H9 (cell line): ENCODE data around the gene ANKRD17. TPM values are rescaled to one million over a fixed set of nuclear protein-coding genes. Genes with fewer than 3 reads are reported as not detected.
"Not testable (repeated sequence)": the region's sequence is repeated elsewhere in the genome, so short reads cannot be mapped to it uniquely, and the experiment has no call there.

Experiments used
- DNase-seq: peaks from one replicate; pipeline ENCODE4 v3.0.0-alpha.2; 2017
- H2AFZ ChIP-seq: one replicate; pipeline ENCODE4 v1.6.1; 2013; ENCODE audit warnings: mild to moderate bottlenecking, low read length, control low read depth, moderate library complexity
- H2AK5ac ChIP-seq: 2 replicates; pipeline ENCODE4 v1.6.1; 2013; ENCODE audit warnings: low read length, control low read depth, mixed read lengths; ENCODE audit not compliant: insufficient read length
- H2BK120ac ChIP-seq: one replicate; pipeline ENCODE4 v1.6.1; 2013; ENCODE audit warnings: low read depth, mild to moderate bottlenecking, low read length, control low read depth, inconsistent platforms; ENCODE audit not compliant: poor library complexity, severe bottlenecking
- H2BK12ac ChIP-seq: 2 replicates; pipeline ENCODE4 v1.6.1; 2013; ENCODE audit warnings: low read length, control low read depth, mixed read lengths, low read depth; ENCODE audit not compliant: insufficient read length
- H2BK15ac ChIP-seq: 2 replicates; pipeline ENCODE4 v1.6.1; 2013; ENCODE audit warnings: low read depth, low read length, control low read depth
- H2BK20ac ChIP-seq: one replicate; pipeline ENCODE4 v1.6.1; 2013; ENCODE audit warnings: low read depth, mild to moderate bottlenecking, low read length, control low read depth, inconsistent platforms; ENCODE audit not compliant: poor library complexity, severe bottlenecking
- H2BK5ac ChIP-seq: 2 replicates; pipeline ENCODE4 v1.6.1; 2013; ENCODE audit warnings: low read length, control low read depth, mixed read lengths; ENCODE audit not compliant: insufficient read length
- H3K14ac ChIP-seq: 2 replicates; pipeline ENCODE4 v1.6.1; 2013; ENCODE audit warnings: low read length, control low read depth; ENCODE audit not compliant: insufficient read depth
- H3K18ac ChIP-seq: 2 replicates; pipeline ENCODE4 v1.6.1; 2013; ENCODE audit warnings: low read depth, mild to moderate bottlenecking, mixed read lengths, low read length, control low read depth; ENCODE audit not compliant: insufficient read length
- H3K23ac ChIP-seq: 2 replicates; pipeline ENCODE4 v1.6.1; 2013; ENCODE audit warnings: low read length, control low read depth, mixed read lengths, low read depth; ENCODE audit not compliant: insufficient read length
- H3K23me2 ChIP-seq: 2 replicates; pipeline ENCODE4 v1.6.1; 2013; ENCODE audit warnings: low read depth, mild to moderate bottlenecking, mixed read lengths, low read length, control low read depth; ENCODE audit not compliant: insufficient read length, poor library complexity, severe bottlenecking
- H3K27ac ChIP-seq: 2 replicates; pipeline ENCODE4 v1.5.1; 2013; ENCODE audit warnings: low read length, control low read depth, mixed read lengths, low read depth; ENCODE audit not compliant: insufficient read length
- H3K27me3 ChIP-seq: 2 replicates; pipeline ENCODE4 v1.6.1; 2013; ENCODE audit warnings: low read length, control low read depth, inconsistent platforms; ENCODE audit not compliant: insufficient read depth
- H3K4ac ChIP-seq: 2 replicates; pipeline ENCODE4 v1.6.1; 2013; ENCODE audit warnings: low read depth, mild to moderate bottlenecking, control low read depth, inconsistent platforms, low read length, moderate library complexity
- H3K4me1 ChIP-seq: 2 replicates; pipeline ENCODE4 v1.6.1; 2013; ENCODE audit warnings: low read length, control low read depth, inconsistent platforms; ENCODE audit not compliant: insufficient read depth
- H3K4me2 ChIP-seq: 2 replicates; pipeline ENCODE4 v1.6.1; 2013; ENCODE audit warnings: low read length, control low read depth, mixed read lengths; ENCODE audit not compliant: insufficient read length, insufficient read depth
- H3K56ac ChIP-seq: 2 replicates; pipeline ENCODE4 v1.6.1; 2013; ENCODE audit warnings: low read depth, mild to moderate bottlenecking, mixed read lengths, low read length, control low read depth; ENCODE audit not compliant: insufficient read length
- H3K79me1 ChIP-seq: 2 replicates; pipeline ENCODE4 v1.6.1; 2013; ENCODE audit warnings: low read depth, mild to moderate bottlenecking, moderate library complexity, low read length, control low read depth, inconsistent platforms; ENCODE audit not compliant: insufficient read depth, poor library complexity, severe bottlenecking
- H3K79me2 ChIP-seq: 2 replicates; pipeline ENCODE4 v1.6.1; 2013; ENCODE audit warnings: low read length, control low read depth, inconsistent platforms; ENCODE audit not compliant: insufficient read depth
- H3K9ac ChIP-seq: 2 replicates; pipeline ENCODE4 v1.6.1; 2013; ENCODE audit warnings: low read length, control low read depth, mixed read lengths; ENCODE audit not compliant: insufficient read length; ENCODE audit errors: extremely low read depth
- H3K9me3 ChIP-seq: one replicate; pipeline ENCODE4 v1.6.1; 2013; ENCODE audit warnings: low read depth, low read length, inconsistent platforms; ENCODE audit not compliant: control insufficient read depth
- H3T11ph ChIP-seq: one replicate; pipeline ENCODE4 v1.6.1; 2013; ENCODE audit warnings: mild to moderate bottlenecking, low read length, control low read depth, inconsistent platforms
- H4K20me1 ChIP-seq: one replicate; pipeline ENCODE4 v1.6.1; 2013; ENCODE audit not compliant: control insufficient read depth, insufficient read length, insufficient read depth
- H4K5ac ChIP-seq: 2 replicates; pipeline ENCODE4 v1.6.1; 2013; ENCODE audit warnings: low read depth, mild to moderate bottlenecking, mixed read lengths, low read length, control low read depth; ENCODE audit not compliant: insufficient read length
- H4K8ac ChIP-seq: replicated peaks from 2 replicates; pipeline ENCODE4 v1.6.1; 2013; ENCODE audit warnings: low read length, control low read depth, mixed read lengths, low read depth; ENCODE audit not compliant: insufficient read length
- H4K91ac ChIP-seq: 2 replicates; pipeline ENCODE4 v1.6.1; 2013; ENCODE audit warnings: low read depth, mild to moderate bottlenecking, moderate library complexity, mixed read lengths, low read length, control low read depth; ENCODE audit not compliant: insufficient read length
- H3K27ac Mint-ChIP-seq, 3 experiments: 2 replicates in 2 of 3; 3 replicates in 1 of 3; pipeline ENCODE4 v1.8.0; 2020 to 2021; ENCODE audit warnings: mixed read lengths in 3 of 3, mild to moderate bottlenecking in 1 of 3, moderate library complexity in 1 of 3
- H3K27me3 Mint-ChIP-seq: 2 replicates; pipeline ENCODE4 v1.8.0; 2021; ENCODE audit warnings: low read depth, mild to moderate bottlenecking, moderate library complexity, mixed read lengths
- H3K36me3 Mint-ChIP-seq, 3 experiments: 2 replicates in 2 of 3; 3 replicates in 1 of 3; pipeline ENCODE4 v1.8.0; 2020 to 2021; ENCODE audit warnings: low read depth in 3 of 3, mixed read lengths in 3 of 3; ENCODE audit not compliant: insufficient read depth in 1 of 3
- H3K4me1 Mint-ChIP-seq, 2 experiments: 2 replicates each; pipeline ENCODE4 v1.8.0; 2020; ENCODE audit warnings: mixed read lengths in 2 of 2
- H3K4me3 Mint-ChIP-seq, 2 experiments: 2 replicates in 1 of 2; 3 replicates in 1 of 2; pipeline ENCODE4 v1.8.0; 2020 to 2021; ENCODE audit warnings: mild to moderate bottlenecking in 2 of 2, mixed read lengths in 2 of 2, moderate library complexity in 1 of 2
- H3K9me3 Mint-ChIP-seq, 2 experiments: 2 replicates in 1 of 2; 3 replicates in 1 of 2; pipeline ENCODE4 v1.8.0; 2020; ENCODE audit warnings: mild to moderate bottlenecking in 2 of 2, mixed read lengths in 2 of 2, moderate library complexity in 1 of 2
- WGBS: extraction: QIAGEN DNeasy Blood & Tissue Kit; methylation state at CpG from one replicate; pipeline ENCODE4 v1.1.7; 2013; ENCODE audit warnings: missing lambda C conversion rate, low lambda C conversion rate, mixed read lengths; ENCODE audit not compliant: insufficient read length; ENCODE audit errors: extremely low coverage; 5-methylcytosine and 5-hydroxymethylcytosine counted together
- total RNA-seq: library from RNA; stranded (reverse); gene quantifications from 2 replicates; pipeline ENCODE4 v1.2.1, GENCODE V29; 2021
- TF ChIP-seq, protein P1 (sequence below): fragments of 200-600 bp; sonication (generic); conservative IDR thresholded peaks from 3 replicates; pipeline ENCODE4 v1.8.0; 2021; ENCODE audit warnings: antibody characterized with exemption, mild to moderate bottlenecking

The ANKRD17 gene
- total RNA-seq, 1 experiment from 2014 or later, result 82.4 TPM

DNA sequence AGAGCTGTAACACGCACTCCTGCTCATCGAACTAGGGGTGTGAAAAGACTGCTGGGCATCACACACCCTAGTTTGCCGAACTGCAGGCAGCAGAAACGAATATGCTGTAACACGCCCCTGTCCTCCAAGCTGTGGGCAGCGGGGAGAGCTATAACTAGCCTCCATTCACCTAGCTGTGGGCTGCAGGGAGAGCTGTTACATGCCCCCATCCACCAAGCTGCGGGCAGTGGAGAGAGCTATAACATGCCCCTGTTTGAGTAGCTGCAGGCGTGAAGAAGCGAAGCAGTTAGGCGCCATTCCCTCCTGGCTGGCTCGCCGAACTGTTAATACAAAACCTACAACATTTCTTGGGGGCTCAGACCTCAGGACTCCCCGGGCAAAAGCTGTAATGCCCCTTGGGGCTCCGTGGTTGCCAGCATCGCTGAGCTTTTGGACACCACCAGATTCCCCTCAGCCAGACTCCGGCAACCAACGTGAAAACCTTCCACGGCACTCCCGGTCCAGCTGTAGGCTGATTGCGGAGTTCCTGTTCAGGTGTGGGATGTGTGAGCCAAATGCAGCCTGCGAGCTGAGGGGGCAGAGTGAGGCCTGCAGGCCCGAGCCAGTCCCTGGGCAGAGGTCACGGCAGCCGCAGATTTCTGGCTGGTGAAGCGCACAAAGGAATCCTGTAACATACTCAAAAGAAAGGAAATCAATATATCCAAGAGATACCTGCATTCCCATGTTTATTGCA, 41.1 kb upstream of the ANKRD17 start:
- Histone ChIP-seq H4K5ac (no peak overlapping the region), H4K8ac (no peak overlapping the region), H3K9ac (no peak overlapping the region), H4K20me1 (no peaks in the 10 kb centered on the region), H2BK12ac (no peak overlapping the region), H4K91ac (no peak overlapping the region), H3K79me1 (no peaks in the 10 kb centered on the region), H3K56ac (no peak overlapping the region), H3K14ac (no peak overlapping the region), H3K4me1 (no peaks in the 10 kb centered on the region), H3K79me2 (no peaks in the 10 kb centered on the region), H3K23ac (no peak overlapping the region), H2BK15ac (no peak overlapping the region), H3K4me2 (no peak overlapping the region), H3K23me2 (no peaks in the 10 kb centered on the region), H3K4ac (no peak overlapping the region), H3K27ac (no peak overlapping the region), H3K18ac (no peak overlapping the region), H2AK5ac (no peak overlapping the region), H3K27me3 (no peaks in the 10 kb centered on the region), H3K9me3 (no peaks in the 10 kb centered on the region), H2BK5ac (no peak overlapping the region), H2BK120ac (no peak overlapping the region), H3T11ph (no peak overlapping the region), H2BK20ac (no peak overlapping the region), H2AFZ (no peak overlapping the region)
- no CpG with 5 or more reads among the region's 25 CpGs for WGBS
- H3K27me3 Mint-ChIP-seq, result no peaks in the 10 kb centered on the region
- H3K9me3 Mint-ChIP-seq, result peaks cover 14 to 30% of the 10 kb centered on the region in 2 experiments
- no peak overlapping the region for H3K4me3 Mint-ChIP-seq
- H3K36me3 Mint-ChIP-seq, result peaks cover 2 to 34% (median 5%) of the 10 kb centered on the region in 3 experiments; a peak in 6 of 7 replicates
- no peak for DNase-seq
- H3K27ac Mint-ChIP-seq, result no peak overlapping the region; a peak in 1 of 7 replicates
- TF ChIP-seq, protein P1, sequence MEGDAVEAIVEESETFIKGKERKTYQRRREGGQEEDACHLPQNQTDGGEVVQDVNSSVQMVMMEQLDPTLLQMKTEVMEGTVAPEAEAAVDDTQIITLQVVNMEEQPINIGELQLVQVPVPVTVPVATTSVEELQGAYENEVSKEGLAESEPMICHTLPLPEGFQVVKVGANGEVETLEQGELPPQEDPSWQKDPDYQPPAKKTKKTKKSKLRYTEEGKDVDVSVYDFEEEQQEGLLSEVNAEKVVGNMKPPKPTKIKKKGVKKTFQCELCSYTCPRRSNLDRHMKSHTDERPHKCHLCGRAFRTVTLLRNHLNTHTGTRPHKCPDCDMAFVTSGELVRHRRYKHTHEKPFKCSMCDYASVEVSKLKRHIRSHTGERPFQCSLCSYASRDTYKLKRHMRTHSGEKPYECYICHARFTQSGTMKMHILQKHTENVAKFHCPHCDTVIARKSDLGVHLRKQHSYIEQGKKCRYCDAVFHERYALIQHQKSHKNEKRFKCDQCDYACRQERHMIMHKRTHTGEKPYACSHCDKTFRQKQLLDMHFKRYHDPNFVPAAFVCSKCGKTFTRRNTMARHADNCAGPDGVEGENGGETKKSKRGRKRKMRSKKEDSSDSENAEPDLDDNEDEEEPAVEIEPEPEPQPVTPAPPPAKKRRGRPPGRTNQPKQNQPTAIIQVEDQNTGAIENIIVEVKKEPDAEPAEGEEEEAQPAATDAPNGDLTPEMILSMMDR, result no peak
- H3K4me1 Mint-ChIP-seq, result peaks cover 4% of the 10 kb centered on the region in 2 experiments; a peak in 3 of 4 replicates

DNA sequence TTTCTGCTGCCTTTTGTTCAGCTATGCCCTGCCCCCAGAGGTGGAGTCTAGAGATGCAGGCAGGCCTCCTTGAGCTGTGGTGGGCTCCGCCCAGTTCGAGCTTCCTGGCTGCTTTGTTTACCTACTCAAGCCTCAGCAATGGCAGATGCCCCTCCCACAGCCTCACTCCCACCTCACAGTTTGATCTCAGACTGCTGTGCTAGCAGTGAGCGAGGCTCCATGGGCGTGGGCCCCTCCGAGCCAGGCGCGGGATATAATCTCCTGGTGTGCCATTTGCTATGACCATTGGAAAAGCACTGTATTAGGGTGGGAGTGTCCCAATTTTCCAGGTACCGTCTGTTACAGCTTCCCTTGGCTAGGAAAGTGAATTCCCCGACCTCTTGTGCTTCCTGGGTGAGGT, 34.1 kb upstream of the ANKRD17 start:
- not testable (repeated sequence) for H4K5ac ChIP-seq, H4K8ac ChIP-seq, DNase-seq, H3K4me2 ChIP-seq, H3K4ac ChIP-seq, H3K14ac ChIP-seq, H3K9ac ChIP-seq, H3K27me3 ChIP-seq, H2BK120ac ChIP-seq, H2AK5ac ChIP-seq, H3K18ac ChIP-seq, H3K27ac ChIP-seq, H2AFZ ChIP-seq, H3K23ac ChIP-seq, H4K20me1 ChIP-seq, H4K91ac ChIP-seq, H3K56ac ChIP-seq, H3K23me2 ChIP-seq, H2BK12ac ChIP-seq, H3K79me1 ChIP-seq, H3K4me1 ChIP-seq, H3K27me3 Mint-ChIP-seq, H2BK5ac ChIP-seq, H3K27ac Mint-ChIP-seq, H3K4me1 Mint-ChIP-seq, H3T11ph ChIP-seq, H3K4me3 Mint-ChIP-seq, H2BK15ac ChIP-seq, H3K79me2 ChIP-seq, H2BK20ac ChIP-seq
- WGBS, result no CpG with 5 or more reads among the region's 9 CpGs
- H3K9me3 Mint-ChIP-seq, result peaks cover 38 to 41% of the 10 kb centered on the region in 2 experiments
- H3K36me3 Mint-ChIP-seq, result peaks cover 10 to 30% (median 10%) of the 10 kb centered on the region in 3 experiments
- peaks cover 11% of the 10 kb centered on the region for H3K9me3 ChIP-seq
